ENCODE data around the gene CERT1. TPM values are rescaled to one million over a fixed set of nuclear protein-coding genes. Genes with fewer than 3 reads are reported as not detected.
A peak's percentile ranks its signal among the peaks of the same experiment; 100 is the strongest.

The CERT1 gene
- total and polyA plus RNA-seq, 9 of the 15 experiments (the other 6 are each of a cell fraction or from before 2014, with no cell fraction given), result 3.4 to 24.7 (median 9.8) TPM

- TF ChIP-seq NRF1 (conservative IDR thresholded peaks at IDR 0.05 in 1 of 2, IDR thresholded peaks at IDR 0.05 in 1 of 2) (peak; percentile 89 to 91), SIX5 (IDR thresholded peaks at IDR 0.05; ENCODE audit: borderline replicate concordance in 1 of 2, insufficient read depth in 1 of 2, low read depth in 1 of 2, low read length in 2 of 2) (peak; percentile 78 to 84; a peak in 3 of 4 replicates), ZNF146 (CRISPR knock-in tag; IDR thresholded peaks at IDR 0.05; ENCODE audit: unreplicated experiment) (no peak), GTF2B (IDR thresholded peaks at IDR 0.05; ENCODE audit: extremely low read depth, insufficient read length) (no peak), KLF13 (tag; IDR thresholded peaks at IDR 0.05; ENCODE audit: borderline replicate concordance, low read depth) (0 out of 2 replicates have a peak, but pooled peaks have one; percentile 48), FOXP1 (CRISPR knock-in tag; IDR thresholded peaks at IDR 0.05) (0 out of 2 replicates have a peak, but pooled peaks have one; percentile 47), MED1 (CRISPR knock-in tag; IDR thresholded peaks at IDR 0.05; ENCODE audit: borderline replicate concordance) (no peak), GMEB1 (CRISPR knock-in tag; IDR thresholded peaks at IDR 0.05) (peak; percentile 83), CHD4 (IDR thresholded peaks at IDR 0.05; ENCODE audit: insufficient read depth, insufficient replicate concordance, low read depth, low read length, poor library complexity, severe bottlenecking) (no peak), ZBTB2 (IDR thresholded peaks at IDR 0.05) (peak; percentile 59; the same call in 1 of the 2 replicates), HDAC3 (IDR thresholded peaks at IDR 0.05; ENCODE audit: borderline replicate concordance, partially characterized antibody) (no peak), RREB1 (CRISPR knock-in tag; IDR thresholded peaks at IDR 0.05) (0 out of 2 replicates have a peak, but pooled peaks have one; percentile 41), NFXL1 (CRISPR knock-in tag; IDR thresholded peaks at IDR 0.05) (no peak)
Observed at GRCh38 chr5:75511435-75512382, at the start of gene CERT1, which contains the start of gene POLK (continued).
